WI38 (cell line): Measurements from ENCODE around the gene GCN1.

Experiments used
- H3K4me3 ChIP-seq: 2 replicates; pipeline ENCODE4 v1.5.1; 2011; ENCODE audit warnings: low read depth, mild to moderate bottlenecking, control low read depth, low read length
- TF ChIP-seq, protein P1 (sequence below): IDR thresholded peaks from 2 replicates; pipeline ENCODE4 v1.5.1; 2012; ENCODE audit warnings: low read depth, mild to moderate bottlenecking, control low read depth, low read length

The GCN1 gene

GRCh38 chr12:120109570-120110267 lies 84.8 kb downstream of the GCN1 start:
- no peak overlapping the region for H3K4me3 ChIP-seq
- TF ChIP-seq, protein P1, sequence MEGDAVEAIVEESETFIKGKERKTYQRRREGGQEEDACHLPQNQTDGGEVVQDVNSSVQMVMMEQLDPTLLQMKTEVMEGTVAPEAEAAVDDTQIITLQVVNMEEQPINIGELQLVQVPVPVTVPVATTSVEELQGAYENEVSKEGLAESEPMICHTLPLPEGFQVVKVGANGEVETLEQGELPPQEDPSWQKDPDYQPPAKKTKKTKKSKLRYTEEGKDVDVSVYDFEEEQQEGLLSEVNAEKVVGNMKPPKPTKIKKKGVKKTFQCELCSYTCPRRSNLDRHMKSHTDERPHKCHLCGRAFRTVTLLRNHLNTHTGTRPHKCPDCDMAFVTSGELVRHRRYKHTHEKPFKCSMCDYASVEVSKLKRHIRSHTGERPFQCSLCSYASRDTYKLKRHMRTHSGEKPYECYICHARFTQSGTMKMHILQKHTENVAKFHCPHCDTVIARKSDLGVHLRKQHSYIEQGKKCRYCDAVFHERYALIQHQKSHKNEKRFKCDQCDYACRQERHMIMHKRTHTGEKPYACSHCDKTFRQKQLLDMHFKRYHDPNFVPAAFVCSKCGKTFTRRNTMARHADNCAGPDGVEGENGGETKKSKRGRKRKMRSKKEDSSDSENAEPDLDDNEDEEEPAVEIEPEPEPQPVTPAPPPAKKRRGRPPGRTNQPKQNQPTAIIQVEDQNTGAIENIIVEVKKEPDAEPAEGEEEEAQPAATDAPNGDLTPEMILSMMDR: no peak

GRCh38 chr12:120106151-120106550 lies 88.4 kb downstream of the GCN1 start:
- H3K4me3 ChIP-seq: no peak overlapping the region
- TF ChIP-seq, protein P1: no peak

DNA sequence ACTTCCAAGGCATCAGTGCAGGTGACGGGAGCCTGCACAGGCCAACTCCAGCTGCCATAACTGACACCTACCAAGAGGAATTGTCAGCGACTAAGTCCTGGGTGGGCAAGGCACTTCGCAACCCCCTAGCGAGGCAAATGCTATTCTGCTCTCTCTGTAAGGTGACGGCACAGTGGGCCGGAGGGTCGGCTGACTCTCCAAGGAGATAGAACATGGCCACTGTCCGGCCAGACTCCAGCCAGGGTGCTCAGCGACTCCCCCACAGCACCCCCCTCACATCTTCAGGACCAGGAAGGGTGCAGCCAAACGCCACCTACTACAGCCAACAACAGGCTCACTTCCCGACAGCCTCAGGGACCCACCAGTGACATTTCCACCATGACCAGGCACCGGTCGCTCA lies 91.1 kb downstream of the GCN1 start:
- no peak overlapping the region for H3K4me3 ChIP-seq
- TF ChIP-seq, protein P1: no peak

DNA sequence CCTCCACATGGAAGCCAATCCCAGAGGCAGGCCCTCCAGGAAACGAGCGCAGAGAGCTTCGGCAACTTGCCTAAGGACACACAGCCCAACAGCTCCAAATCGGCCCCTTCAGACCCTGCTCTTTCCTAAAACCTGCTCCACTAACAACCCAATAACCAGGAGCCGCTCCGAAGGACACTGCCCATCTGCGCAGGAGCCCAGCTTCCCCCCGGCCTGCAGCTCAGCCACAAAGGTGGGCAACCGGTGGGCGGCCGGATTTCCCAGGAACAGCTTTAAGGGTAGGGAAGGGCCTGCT lies 91.5 kb downstream of the GCN1 start:
- TF ChIP-seq, protein P1: no peak
- no peak overlapping the region for H3K4me3 ChIP-seq

- TF ChIP-seq, protein P1: no peak
- no peak overlapping the region for H3K4me3 ChIP-seq
These were observed 92.1 kb downstream of the GCN1 start for GRCh38 chr12:120102189-120103043.

- TF ChIP-seq, protein P1: no peak
- no peak overlapping the region for H3K4me3 ChIP-seq
These were observed 92.9 kb downstream of the GCN1 start for GRCh38 chr12:120101617-120102016.

DNA sequence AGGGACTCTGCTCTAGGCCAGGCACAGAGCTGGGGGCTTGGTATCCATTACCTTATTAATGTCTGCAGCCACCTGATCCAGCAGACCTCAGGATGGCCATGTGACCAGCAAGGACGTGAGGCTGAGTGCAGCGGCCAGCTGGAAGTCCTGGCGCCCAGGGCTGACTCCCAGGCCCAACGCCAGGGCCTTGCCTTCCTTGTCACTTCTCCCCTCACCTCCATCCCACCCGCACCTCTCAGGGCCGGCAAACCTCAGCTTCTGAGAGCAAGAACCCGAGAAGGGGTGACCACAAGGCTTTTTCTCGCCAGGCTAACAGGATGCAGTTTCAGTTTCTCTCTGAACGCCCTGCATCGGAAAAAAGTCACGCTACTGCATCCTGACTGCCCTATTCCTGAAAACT lies 93.3 kb downstream of the GCN1 start:
- TF ChIP-seq, protein P1: no peak
- H3K4me3 ChIP-seq: no peak overlapping the region
